OCI-LY1 (cell line): Measurements from ENCODE around the gene SLC4A1AP.

Experiments
- H2AFZ ChIP-seq: fragments of 200-600 bp; sonication (generic), shearing (Covaris generic); 2 replicates; pipeline ENCODE4 v1.6.0; 2014; ENCODE audit warnings: antibody characterized with exemption, mild to moderate bottlenecking, low read length
- H3F3A ChIP-seq: fragments of 200-600 bp; sonication (generic), shearing (Covaris generic); 2 replicates; pipeline ENCODE4 v1.6.0; 2014; ENCODE audit warnings: mild to moderate bottlenecking, antibody characterized with exemption, low read length, moderate library complexity; ENCODE audit not compliant: insufficient read depth
- H3K27ac ChIP-seq: fragments of 200-600 bp; sonication (generic); 2 replicates; pipeline ENCODE4 v1.5.1; 2014; ENCODE audit warnings: low read length, mixed run types, mild to moderate bottlenecking, low read depth; ENCODE audit not compliant: poor library complexity, severe bottlenecking
- H3K27me3 ChIP-seq: fragments of 200-600 bp; sonication (generic); 2 replicates; pipeline ENCODE4 v1.6.0; 2014; ENCODE audit warnings: antibody characterized with exemption, mild to moderate bottlenecking, low read length, moderate library complexity; ENCODE audit not compliant: insufficient read depth
- H3K36me3 ChIP-seq: fragments of 200-600 bp; sonication (generic); 2 replicates; pipeline ENCODE4 v1.6.1; 2014; ENCODE audit warnings: mild to moderate bottlenecking, antibody characterized with exemption, low read length, moderate library complexity, mixed read lengths; ENCODE audit not compliant: insufficient read depth
- H3K4me1 ChIP-seq: fragments of 200-600 bp; sonication (generic); 2 replicates; pipeline ENCODE4 v1.5.1; 2014; ENCODE audit warnings: mild to moderate bottlenecking, low read length, moderate library complexity; ENCODE audit not compliant: insufficient read depth, severe bottlenecking
- H3K4me2 ChIP-seq: fragments of 200-600 bp; sonication (generic), shearing (Covaris generic); 2 replicates; pipeline ENCODE4 v1.6.1; 2014; ENCODE audit warnings: low read length
- H3K4me3 ChIP-seq: fragments of 200-600 bp; sonication (generic); 2 replicates; pipeline ENCODE4 v1.5.1; 2014; ENCODE audit warnings: low read length, low read depth, mild to moderate bottlenecking, mixed read lengths; ENCODE audit not compliant: poor library complexity, severe bottlenecking
- H3K79me2 ChIP-seq: fragments of 200-600 bp; shearing (Covaris generic); 2 replicates; pipeline ENCODE4 v1.6.1; 2016; ENCODE audit warnings: mixed run types, low read length, mixed read lengths; ENCODE audit not compliant: insufficient read depth
- H3K9ac ChIP-seq: fragments of 200-600 bp; sonication (generic), shearing (Covaris generic); 2 replicates; pipeline ENCODE4 v1.6.1; 2014; ENCODE audit warnings: mild to moderate bottlenecking, low read length, mixed read lengths
- H3K9me2 ChIP-seq: fragments of 200-600 bp; sonication (generic), shearing (Covaris generic); 2 replicates; pipeline ENCODE4 v1.6.1; 2014; ENCODE audit warnings: low read depth, mild to moderate bottlenecking, low read length, mixed read lengths
- H3K9me3 ChIP-seq: fragments of 200-600 bp; shearing (Covaris generic); 2 replicates; pipeline ENCODE4 v1.6.1; 2014; ENCODE audit warnings: low read length, mixed read lengths
- H4K20me1 ChIP-seq: fragments of 200-600 bp; sonication (generic), shearing (Covaris generic); 2 replicates; pipeline ENCODE4 v1.6.0; 2016; ENCODE audit warnings: mild to moderate bottlenecking, low read length; ENCODE audit not compliant: insufficient read depth
- EZH2 ChIP-seq: fragments of 200-600 bp; sonication (generic), shearing (Covaris generic); IDR thresholded peaks from 2 replicates; pipeline ENCODE4 v1.8.0; 2017; ENCODE audit warnings: borderline replicate concordance, mixed run types, mild to moderate bottlenecking, antibody characterized with exemption, low read length, moderate library complexity, mixed read lengths
- TF ChIP-seq, protein P1 (sequence below): fragments of 200-600 bp; sonication (generic), shearing (Covaris generic); IDR thresholded peaks from 2 replicates; pipeline ENCODE4 v1.5.1; 2017; ENCODE audit warnings: mild to moderate bottlenecking, antibody characterized with exemption, low read length, moderate library complexity, mixed read lengths

SLC4A1AP gene

DNA sequence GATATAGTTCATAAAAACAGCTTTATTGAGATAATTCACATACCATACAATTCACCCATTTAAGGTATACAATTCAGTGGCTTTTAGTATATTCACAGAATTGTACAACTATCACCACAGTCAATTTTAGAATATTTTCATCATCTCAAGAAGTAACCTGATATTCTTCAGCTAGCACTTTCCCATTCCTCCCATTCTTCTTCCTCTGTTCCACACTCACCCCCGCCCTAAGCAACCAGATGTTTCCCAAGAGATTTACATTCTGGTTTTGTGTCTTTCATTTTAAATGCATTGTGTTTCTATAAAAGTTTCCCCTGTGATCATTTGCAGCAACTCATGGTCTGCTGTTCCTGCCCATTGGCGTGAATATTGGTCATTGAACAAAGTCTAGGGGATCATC is 29.4 kb upstream of the SLC4A1AP start:
- no peak overlapping the region for H3K4me2 ChIP-seq
- peaks cover 77% of the 10 kb centered on the region for H3K36me3 ChIP-seq

DNA sequence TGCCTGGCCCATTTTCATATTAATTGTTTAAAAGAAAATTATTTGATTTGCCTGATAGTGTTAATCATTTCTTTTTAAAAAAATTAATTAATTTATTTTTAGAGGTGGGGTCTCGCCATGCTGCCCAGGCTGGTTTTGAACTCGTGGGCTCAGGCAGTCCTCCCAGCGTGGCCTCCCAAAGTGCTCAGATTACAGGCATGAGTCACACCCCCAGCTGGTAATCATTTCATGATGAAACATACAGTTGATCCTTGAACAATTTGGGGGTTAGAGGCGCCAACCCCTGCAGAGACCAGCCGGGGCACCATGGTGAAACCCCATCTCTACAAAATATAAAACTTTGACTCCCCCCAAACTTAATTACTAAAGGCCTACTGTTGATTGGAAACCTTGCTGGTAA is 26.9 kb upstream of the SLC4A1AP start:
- Histone ChIP-seq H4K20me1 (no peaks in the 10 kb centered on the region), H3K9ac (no peak overlapping the region), H3K4me2 (no peak overlapping the region), H3K79me2 (no peaks in the 10 kb centered on the region), H3K27ac (no peak overlapping the region), H3F3A (no peaks in the 10 kb centered on the region), H3K4me3 (no peak overlapping the region), H3K9me3 (no peaks in the 10 kb centered on the region), H3K27me3 (no peaks in the 10 kb centered on the region), H3K36me3 (peaks cover 85% of the 10 kb centered on the region), H2AFZ (no peak overlapping the region), H3K4me1 (no peaks in the 10 kb centered on the region), H3K9me2 (no peaks in the 10 kb centered on the region)
- TF ChIP-seq, protein P1, sequence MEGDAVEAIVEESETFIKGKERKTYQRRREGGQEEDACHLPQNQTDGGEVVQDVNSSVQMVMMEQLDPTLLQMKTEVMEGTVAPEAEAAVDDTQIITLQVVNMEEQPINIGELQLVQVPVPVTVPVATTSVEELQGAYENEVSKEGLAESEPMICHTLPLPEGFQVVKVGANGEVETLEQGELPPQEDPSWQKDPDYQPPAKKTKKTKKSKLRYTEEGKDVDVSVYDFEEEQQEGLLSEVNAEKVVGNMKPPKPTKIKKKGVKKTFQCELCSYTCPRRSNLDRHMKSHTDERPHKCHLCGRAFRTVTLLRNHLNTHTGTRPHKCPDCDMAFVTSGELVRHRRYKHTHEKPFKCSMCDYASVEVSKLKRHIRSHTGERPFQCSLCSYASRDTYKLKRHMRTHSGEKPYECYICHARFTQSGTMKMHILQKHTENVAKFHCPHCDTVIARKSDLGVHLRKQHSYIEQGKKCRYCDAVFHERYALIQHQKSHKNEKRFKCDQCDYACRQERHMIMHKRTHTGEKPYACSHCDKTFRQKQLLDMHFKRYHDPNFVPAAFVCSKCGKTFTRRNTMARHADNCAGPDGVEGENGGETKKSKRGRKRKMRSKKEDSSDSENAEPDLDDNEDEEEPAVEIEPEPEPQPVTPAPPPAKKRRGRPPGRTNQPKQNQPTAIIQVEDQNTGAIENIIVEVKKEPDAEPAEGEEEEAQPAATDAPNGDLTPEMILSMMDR, result no peak

More for the DNA sequence above, 29.4 kb upstream of the SLC4A1AP start:
- Histone ChIP-seq H3K9me3 (no peaks in the 10 kb centered on the region), H3K4me1 (peaks cover 7% of the 10 kb centered on the region), H2AFZ (no peak overlapping the region), H3K4me3 (no peak overlapping the region), H3K79me2 (peaks cover 6% of the 10 kb centered on the region), H3K9ac (no peak overlapping the region), H3F3A (no peaks in the 10 kb centered on the region), H3K27me3 (no peaks in the 10 kb centered on the region), H3K9me2 (no peaks in the 10 kb centered on the region), H4K20me1 (no peaks in the 10 kb centered on the region), H3K27ac (no peak overlapping the region)
- TF ChIP-seq EZH2, result no peak
- TF ChIP-seq, protein P1, result no peak

DNA sequence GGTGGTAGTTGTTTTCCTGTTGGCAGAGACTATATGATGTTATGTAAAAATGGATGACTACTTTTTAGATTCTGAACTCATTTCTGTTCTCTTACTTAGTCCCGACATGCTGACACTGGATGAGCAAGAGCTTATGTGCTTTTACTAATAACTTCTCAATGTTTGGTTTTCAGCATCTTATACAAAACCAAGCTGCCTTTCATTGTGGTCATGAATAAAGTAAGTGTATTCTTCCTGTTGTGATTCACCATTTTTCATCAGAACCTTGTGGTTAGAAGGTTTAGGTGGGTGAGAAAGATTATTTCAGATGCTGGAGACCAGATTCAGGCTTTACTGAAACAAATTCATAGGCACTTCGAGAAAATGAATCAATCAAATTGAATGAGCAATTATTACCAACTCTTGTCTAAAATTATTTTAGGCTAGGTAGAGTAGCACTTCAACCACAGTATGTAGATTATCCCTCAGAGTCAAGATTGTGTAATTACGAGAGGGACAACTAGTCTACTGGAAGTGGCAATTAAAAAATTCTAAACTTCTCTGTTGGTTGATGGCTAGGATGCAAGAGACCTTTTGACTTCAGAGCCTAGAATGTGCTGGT is 25.6 kb upstream of the SLC4A1AP start:
- Histone ChIP-seq H3K9me2 (no peaks in the 10 kb centered on the region), H3K4me1 (no peaks in the 10 kb centered on the region), H3K4me2 (no peak overlapping the region), H3K27ac (no peak overlapping the region), H3F3A (no peaks in the 10 kb centered on the region), H4K20me1 (no peaks in the 10 kb centered on the region), H3K9me3 (no peaks in the 10 kb centered on the region), H2AFZ (no peak overlapping the region), H3K4me3 (no peak overlapping the region), H3K79me2 (no peaks in the 10 kb centered on the region), H3K27me3 (no peaks in the 10 kb centered on the region), H3K36me3 (peaks cover 78% of the 10 kb centered on the region), H3K9ac (no peak overlapping the region)
- TF ChIP-seq, protein P1, result no peak
- no peak for TF ChIP-seq EZH2
